Measurements from ENCODE around the gene FOXN3.
"Not testable (repeated sequence)": the region's sequence is repeated elsewhere in the genome, so short reads cannot be mapped to it uniquely, and the experiment has no call there.

The FOXN3 gene

GRCh38 chr14:89151693-89152092, 265.3 kb downstream of the FOXN3 start:
- DNase-seq = not testable (repeated sequence)

DNA sequence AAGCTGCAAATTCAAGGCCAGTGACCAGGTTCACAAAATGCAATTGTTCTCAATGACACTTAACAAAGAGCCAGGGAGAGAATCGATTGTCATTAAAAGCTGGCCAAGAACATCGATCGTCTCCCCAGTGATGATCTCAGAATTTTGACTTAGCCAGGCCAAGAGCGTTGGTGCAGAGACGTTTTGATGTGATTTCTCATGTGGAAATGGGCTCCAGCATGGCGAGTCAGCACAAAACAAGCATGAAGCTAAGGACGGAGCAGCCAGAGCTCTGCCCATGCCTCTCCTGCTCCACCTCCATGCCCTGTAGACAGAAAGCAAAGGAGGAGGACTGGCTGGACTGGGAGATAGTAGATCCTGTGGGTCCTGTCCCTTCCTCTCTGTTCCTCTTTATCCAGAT, 270.8 kb downstream of the FOXN3 start:
- no peak for DNase-seq

- DNase-seq = no peak
Measured at GRCh38 chr14:89144642-89145041, 272.4 kb downstream of the FOXN3 start.

DNA sequence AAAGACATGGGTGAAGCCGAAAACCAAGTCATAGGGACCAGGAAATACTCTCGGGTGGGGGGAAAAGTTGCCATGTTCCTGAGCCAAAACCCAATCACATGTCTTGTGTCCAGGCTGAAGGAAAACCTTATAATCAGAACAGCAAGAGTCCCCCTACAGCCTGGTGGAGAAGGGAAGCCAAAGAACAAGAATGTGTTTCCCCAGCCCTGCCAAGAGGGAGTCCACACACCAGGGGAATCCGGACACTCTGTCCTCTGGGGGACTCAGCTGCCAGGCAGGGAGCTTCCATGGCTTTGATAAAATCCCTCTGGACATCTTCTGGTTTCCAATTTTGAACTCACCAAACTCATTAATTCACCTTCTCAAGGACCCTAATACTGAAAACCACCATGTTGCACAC, 273.0 kb downstream of the FOXN3 start:
- no peak for DNase-seq

GRCh38 chr14:89143595-89143994, 273.4 kb downstream of the FOXN3 start:
- DNase-seq = no peak

DNA sequence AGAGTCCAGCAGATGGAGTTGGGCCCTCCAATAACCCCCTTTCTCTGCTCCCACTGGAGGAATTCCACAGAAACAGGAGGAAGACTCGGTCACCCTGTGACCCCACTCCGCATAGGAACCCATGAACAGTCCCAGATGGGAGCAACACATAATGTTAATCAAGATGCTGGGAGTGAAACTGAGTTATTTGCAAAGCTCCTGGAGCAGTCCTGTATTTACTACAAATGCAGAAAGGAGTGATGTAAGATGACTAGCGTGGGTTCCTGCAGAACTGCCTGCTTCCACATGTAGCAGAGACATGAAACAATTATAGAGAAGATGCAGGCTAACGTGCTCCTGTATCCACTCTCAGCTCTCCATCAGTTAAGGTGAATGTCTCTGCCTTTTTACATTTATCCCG, 274.7 kb downstream of the FOXN3 start:
- no peak for DNase-seq

DNA sequence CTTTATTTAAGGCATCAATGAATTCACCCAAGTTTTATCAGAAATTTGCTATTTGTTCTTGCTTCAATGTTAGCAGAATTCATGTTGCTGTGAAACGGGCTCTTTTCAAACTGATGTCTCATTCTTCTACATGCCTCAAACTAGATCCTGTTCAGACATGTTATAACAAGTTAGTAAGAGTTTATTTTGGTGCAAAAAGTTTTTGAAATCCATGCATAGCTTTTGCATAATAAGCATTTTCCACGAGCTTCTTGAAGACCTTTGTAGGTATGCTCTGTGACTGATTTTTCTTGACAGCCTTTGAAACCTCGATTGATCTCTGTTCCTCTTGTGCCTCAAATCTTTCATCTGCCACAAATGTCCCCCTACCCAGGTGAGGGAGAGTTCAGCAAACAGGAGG, 275.2 kb downstream of the FOXN3 start:
- DNase-seq = no peak

DNA sequence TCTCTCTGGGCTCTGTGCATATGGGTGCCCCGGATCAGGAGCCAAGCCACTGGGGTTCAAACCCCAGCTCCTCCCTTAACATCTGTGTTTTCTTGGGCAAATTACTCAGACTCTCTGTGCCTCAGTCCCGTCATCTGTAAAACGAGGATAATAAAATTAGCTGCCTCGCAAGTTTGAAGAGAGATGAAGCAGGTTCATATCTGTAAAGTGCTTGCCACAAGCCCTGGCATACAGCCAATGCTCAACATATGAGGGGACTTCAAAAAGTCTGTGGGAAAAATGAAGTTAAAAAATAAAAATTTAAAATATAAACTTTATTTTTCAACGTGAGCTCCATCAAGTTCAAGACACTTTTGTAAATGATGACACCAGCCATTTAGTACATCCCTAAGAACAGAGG, 276.7 kb downstream of the FOXN3 start:
- no peak for DNase-seq

DNA sequence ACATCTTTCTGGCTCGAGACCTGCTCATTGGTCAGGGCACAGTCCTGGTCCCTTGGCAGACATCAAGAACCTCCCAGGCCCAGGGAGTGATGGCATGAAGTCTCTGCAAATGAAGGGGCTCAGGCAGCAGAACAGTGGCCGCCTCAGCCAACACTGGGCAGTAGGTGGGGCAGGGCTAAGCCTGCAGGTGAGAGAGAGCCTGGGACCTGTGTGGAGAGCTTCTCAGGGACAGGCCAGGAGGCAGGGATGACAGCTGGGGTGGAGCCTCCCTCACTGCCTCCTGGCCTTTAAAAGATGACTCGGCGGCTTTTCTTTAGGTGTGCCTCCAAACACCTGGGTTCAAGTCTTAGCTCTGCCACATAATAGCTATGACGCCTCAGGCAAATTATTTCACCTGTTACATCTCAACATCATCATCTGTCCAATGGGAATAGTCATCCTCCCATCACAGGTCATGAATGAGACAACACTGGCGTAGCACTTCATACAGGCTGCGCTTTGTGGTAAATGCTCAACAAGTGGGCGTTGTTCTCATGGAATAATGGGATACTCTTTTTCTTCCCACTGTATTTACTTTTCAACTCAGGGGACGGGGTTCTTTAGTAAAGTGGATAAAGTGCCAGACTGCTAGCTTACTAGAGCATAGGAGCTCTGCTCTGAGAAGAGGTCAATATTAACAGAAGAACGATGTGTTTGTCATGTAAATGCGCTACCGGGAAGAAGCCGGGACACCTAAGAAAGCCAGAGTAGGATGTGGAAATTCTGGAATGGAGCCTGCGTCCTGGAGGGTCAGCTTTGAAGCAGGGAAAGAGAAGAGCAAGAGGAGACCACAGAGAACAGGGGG, 277.4 kb downstream of the FOXN3 start:
- peak; percentile 12 for DNase-seq

DNA sequence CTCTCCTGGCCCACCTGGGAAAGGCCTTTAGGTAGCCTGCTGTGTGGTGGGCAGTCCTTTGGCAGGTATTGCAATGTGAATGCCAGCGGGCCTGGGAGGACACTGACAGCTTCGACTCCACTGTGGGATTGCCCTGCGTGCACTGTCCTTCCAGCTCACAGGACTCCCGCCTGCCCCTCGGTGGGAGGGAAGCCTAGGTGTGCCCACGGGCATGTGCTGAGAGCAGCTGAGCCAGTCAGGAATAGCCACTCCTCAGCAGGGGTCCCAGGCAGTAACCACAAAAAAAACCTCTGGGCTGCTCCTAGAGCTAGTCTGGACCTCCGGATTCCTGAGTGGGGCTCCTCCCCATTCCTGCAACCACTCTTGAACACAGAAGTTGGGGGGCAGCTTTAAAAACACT, 278.2 kb downstream of the FOXN3 start:
- no peak for DNase-seq

DNA sequence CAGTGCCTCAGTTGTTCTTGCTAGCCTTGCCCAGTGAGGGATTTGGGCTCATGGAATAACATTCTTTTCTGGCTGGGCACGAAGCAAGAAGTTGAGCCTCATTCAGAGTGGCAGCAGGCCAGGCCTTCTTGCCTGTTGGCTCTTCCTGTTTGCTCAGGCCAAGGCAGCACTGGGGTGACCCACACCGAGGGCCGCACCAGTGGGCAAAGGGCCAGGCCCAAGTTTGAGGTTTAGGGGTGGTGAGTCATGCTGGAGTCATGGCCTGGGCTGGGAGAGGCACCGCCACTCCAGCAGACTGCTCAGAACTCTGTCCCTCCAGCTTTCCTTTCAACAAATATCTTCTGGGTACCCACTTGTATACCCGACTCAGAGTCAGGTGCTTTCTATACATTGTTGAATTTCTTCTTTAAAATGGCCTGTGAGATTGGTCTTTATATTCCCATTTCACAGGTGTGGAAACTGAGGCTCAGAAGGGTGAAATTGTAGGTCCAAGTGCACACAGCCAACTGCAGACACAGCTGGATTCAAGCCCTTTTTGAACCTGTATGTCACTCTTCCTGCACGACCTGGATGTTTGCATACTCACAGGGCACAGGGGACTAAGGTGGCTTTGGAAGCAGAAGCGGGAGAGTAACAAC, 279.4 kb downstream of the FOXN3 start:
- DNase-seq = no peak

DNA sequence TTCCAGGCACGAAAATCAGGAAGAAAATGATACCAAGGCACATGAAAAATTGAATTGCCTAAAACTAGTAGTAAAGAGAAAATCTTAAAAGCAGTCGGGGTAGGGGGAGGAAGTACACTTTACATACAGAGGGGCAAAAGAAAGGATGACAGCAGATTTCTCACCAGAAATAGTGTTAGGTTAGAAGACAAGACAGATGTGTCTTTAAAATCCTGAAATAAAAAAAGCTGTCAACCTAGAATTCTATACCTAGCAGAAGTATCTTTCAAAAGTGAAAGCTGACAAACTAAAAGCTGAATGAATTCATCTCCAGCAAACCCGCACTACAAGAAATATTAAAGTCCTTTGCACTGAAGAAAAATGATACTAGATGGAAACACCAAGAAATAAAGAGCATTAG, 280.4 kb downstream of the FOXN3 start:
- DNase-seq = no peak

DNA sequence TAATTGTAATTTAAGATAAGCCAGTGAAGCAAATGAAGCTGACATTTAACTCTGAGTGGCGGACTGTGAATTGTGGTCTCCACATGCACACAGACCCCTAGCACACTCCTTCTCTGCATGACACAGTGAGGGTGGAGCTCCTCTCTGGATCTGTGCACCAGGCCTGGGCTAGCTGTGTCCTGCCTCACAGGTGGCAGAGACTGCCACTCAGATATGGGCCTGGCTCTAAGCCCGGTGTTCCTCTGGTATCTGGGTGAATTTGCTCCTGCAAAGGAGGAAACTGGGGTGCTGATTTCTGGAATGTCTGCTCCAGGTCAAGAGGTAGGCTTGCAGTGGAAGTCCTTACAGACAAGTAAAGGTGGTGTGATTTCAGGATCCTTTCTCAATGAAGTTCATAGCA, 282.4 kb downstream of the FOXN3 start:
- DNase-seq = no peak

- no peak for DNase-seq
Measured at GRCh38 chr14:89131004-89131750, 285.9 kb downstream of the FOXN3 start.

DNA sequence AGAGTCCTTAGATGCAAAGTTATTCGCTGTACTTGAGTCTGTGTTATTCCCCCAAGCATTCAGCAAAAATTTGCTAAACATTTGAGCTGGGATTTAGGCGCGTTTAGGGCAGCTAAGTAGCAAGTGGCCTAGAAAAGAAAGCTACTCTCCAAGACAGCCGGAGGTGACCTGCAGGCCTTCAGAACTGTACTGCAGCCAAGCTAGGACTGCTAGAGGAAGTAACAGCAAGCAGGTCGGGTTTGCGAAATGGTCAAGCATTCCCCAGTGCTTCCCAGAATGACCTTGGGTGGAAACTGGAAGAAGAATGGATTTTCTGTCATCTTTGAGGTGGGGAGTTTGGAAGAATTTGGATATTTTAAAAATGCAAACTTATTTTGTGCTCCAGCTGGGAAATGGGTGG, 287.5 kb downstream of the FOXN3 start:
- no peak for DNase-seq

- peak; percentile 9 for DNase-seq
Measured at GRCh38 chr14:89128311-89129026, 288.6 kb downstream of the FOXN3 start.

DNA sequence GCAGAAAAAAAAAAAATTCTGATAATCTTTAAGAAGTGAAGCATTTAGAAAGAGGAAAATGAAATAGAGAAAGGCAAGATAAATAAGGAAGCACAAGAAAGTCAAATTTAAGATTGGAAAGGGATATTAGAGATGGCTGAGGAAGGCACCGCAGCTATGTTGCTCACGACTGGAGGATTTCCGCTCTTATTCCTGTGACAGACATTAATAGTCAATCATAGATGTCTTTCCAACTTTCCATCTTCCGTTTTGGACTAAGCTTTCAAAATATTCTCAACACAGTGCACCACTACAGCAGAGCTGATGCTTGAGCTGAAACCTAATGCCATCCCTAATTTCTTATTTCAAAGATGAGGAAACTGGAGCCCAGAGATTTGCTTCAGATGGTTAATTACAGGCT, 290.6 kb downstream of the FOXN3 start:
- DNase-seq = no peak

- DNase-seq = no peak
Measured at GRCh38 chr14:89125216-89125615, 291.8 kb downstream of the FOXN3 start.

DNA sequence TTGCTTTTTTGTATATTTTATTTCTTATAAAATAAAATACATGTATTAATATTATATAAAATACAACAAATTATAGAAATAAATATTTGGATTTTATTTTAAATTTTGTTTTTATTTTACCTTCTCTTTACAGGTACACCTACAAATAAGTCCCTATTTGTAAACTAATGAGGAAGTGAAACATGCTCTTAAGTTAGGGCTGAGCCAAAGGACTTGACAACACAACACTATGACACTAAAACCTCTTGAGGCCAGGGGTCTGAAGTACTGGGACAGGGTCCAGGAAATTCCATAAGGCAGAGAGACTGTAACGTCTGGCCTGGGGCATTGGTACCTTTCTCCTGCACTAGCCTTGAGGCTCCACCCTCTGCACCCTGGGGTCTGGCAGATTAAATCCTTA, 293.2 kb downstream of the FOXN3 start:
- DNase-seq = no peak

GRCh38 chr14:89123215-89123614, 293.8 kb downstream of the FOXN3 start:
- DNase-seq = no peak

GRCh38 chr14:89121968-89122620, 294.9 kb downstream of the FOXN3 start:
- DNase-seq = peak; percentile 43

DNA sequence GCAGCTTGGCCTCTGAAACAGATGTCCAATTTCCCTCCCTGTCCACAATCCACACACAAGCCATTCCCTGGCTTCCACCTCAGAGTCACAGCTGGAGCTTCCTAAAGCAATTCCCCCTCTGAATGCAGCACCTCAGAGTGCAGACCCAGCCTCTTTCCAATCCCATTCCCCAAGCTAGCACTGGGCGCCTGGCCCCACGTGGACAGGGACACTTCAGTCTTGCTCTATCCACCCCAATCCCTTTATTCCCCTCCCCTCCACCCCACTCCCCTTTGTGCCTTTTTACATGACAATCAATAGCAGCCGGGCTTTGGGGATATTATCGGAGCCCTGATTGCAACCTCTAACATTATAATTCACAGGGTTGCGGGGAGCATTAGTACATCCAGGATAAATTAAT, 300.0 kb downstream of the FOXN3 start:
- no peak for DNase-seq

DNA sequence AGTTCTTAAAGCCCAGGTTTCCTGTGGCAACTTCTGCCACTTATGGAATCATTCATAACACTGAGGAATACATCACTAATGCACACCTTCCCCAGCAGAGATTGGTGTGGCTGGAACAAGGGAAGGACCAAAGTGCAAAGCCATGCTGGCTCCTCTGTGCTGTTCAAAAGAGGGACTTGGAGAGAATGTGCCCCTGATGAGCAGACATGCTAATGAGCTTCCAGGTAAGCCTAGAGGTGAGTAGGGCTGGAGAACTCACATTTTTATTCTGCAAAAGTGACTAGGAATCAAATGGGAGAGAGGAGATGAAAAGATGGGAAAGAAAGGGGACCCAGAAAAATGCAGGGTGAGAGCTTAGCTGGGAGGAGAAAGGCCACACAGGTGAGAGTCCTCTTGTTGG, 302.9 kb downstream of the FOXN3 start:
- no peak for DNase-seq
